A172 (cell line): ENCODE measurements around the gene FAM98C. TPM values are rescaled to one million over a fixed set of nuclear protein-coding genes. Genes with fewer than 3 reads are reported as not detected.

Source experiments
- DNase-seq: peaks from one replicate; pipeline ENCODE4 v3.0.0-alpha.2; 2015; ENCODE audit warnings: low spot score
- total RNA-seq: library from RNA; depleted of rRNA; stranded (reverse); fragments of >200 nt; shearing (Covaris generic); gene quantifications from 2 replicates; pipeline ENCODE4 v1.2.3, GENCODE V29; 2014; rRNA removed

Gene FAM98C
- total RNA-seq, 1 experiment from 2014 or later, result 10.6 TPM

- no peak for DNase-seq
Measured at GRCh38 chr19:38453596-38453995, 50.7 kb downstream of the FAM98C start.

GRCh38 chr19:38455031-38455430 is 52.1 kb downstream of the FAM98C start:
- DNase-seq, result no peak

GRCh38 chr19:38457202-38457601 is 54.3 kb downstream of the FAM98C start:
- DNase-seq, result no peak

- DNase-seq, result no peak
Measured at GRCh38 chr19:38457690-38458405, 55.0 kb downstream of the FAM98C start.

Other genes with a start within 250 kb of the FAM98C start
- gene DPF1, start 178.9 kb upstream of the FAM98C start, total RNA-seq, result 6.4 and 19.2 TPM in 2 replicates
- gene PPP1R14A, start 146.7 kb upstream of the FAM98C start, total RNA-seq, result not detected in 2 replicates
- 0.41 and 0.60 TPM in 2 replicates for gene SPINT2, start 138.5 kb upstream of the FAM98C start, total RNA-seq
- 220 and 316 TPM in 2 replicates for gene C19orf33, start 98.8 kb upstream of the FAM98C start, total RNA-seq
- 98.8 and 110 TPM in 2 replicates for gene YIF1B, start 87.1 kb upstream of the FAM98C start, total RNA-seq
- 0.17 and 0.57 TPM in 2 replicates for gene KCNK6, start 83.2 kb upstream of the FAM98C start, total RNA-seq
- gene CATSPERG, start 67.3 kb upstream of the FAM98C start, total RNA-seq, result 1.5 TPM in 2 replicates
- gene PSMD8, start 28.5 kb upstream of the FAM98C start, total RNA-seq, result 447 and 579 TPM in 2 replicates
- gene GGN, start 15.1 kb upstream of the FAM98C start, total RNA-seq, result 0.19 and 2.3 TPM in 2 replicates
- 2.4 and 2.8 TPM in 2 replicates for gene SPRED3, start 14.4 kb upstream of the FAM98C start, total RNA-seq
- gene RASGRP4, start 23.1 kb downstream of the FAM98C start, total RNA-seq, result not detected in 2 replicates
- 0.07 TPM in 1 of 2 replicates, not detected in the other for gene RYR1, start 30.6 kb downstream of the FAM98C start, total RNA-seq
- gene MAP4K1, start 214.9 kb downstream of the FAM98C start, total RNA-seq, result 0.72 and 1.4 TPM in 2 replicates
- gene EIF3K, start 216.1 kb downstream of the FAM98C start, total RNA-seq, result 358 and 549 TPM in 2 replicates
- 493 and 604 TPM in 2 replicates for gene ACTN4, start 244.6 kb downstream of the FAM98C start, total RNA-seq